GM12878 (cell line): ENCODE measurements around the gene EI24. TPM values are rescaled to one million over a fixed set of nuclear protein-coding genes. Genes with fewer than 3 reads are reported as not detected.

Source experiments
- ATAC-seq: fragments of 200-7000 bp; cut with Tn5 transposase; 3 replicates; pipeline ENCODE4 v1.9.1; 2020; ENCODE audit warnings: mild to moderate bottlenecking, moderate library complexity
- BruUV-seq: library from RNA; stranded (reverse); fragments of 400-500 nt; replicated peaks from 2 replicates; lab custom pipeline; 2021; lab: Mats Ljungman, UMichigan
- CTCF ChIA-PET: fragments of 300-600 bp; sonication (Branson Sonifier 250); formaldehyde crosslinking; extraction: SDS; loops from one replicate; lab custom pipeline; 2021; ENCODE audit warnings: inconsistent platforms; lab: Yijun Ruan, JAX
- POLR2A ChIA-PET: fragments of 350-600 bp; formaldehyde crosslinking; extraction: SDS; loops from one replicate; lab custom pipeline; 2021; ENCODE audit warnings: inconsistent platforms; lab: Charles Lee
- RAD21 ChIA-PET: fragments of 300-600 bp; sonication (Branson Sonifier 250); formaldehyde crosslinking; loops from one replicate; lab custom pipeline; 2023; ENCODE audit warnings: antibody characterized with exemption; ENCODE audit not compliant: unreplicated experiment; lab: Charles Lee
- SMC1A ChIA-PET: fragments of 300-600 bp; sonication (Branson Sonifier 250); formaldehyde crosslinking; loops from one replicate; lab custom pipeline; 2023; ENCODE audit not compliant: unreplicated experiment, uncharacterized antibody; lab: Charles Lee
- DNase-seq: peaks from one replicate; pipeline ENCODE4 v3.0.0-alpha.2; 2011; ENCODE audit warnings: low read depth, low spot score
- FAIRE-seq: peaks from 3 replicates; lab custom pipeline; 2011; peaks lifted over from hg19 to GRCh38; lab: Jason Lieb, UNC
- H2AFZ ChIP-seq: 2 replicates; pipeline ENCODE4 v1.6.0; 2011; ENCODE audit warnings: low read depth, low read length, control low read depth; ENCODE audit not compliant: control insufficient read depth
- H3K27ac ChIP-seq: 2 replicates; pipeline ENCODE4 v1.5.1; 2011; ENCODE audit warnings: control low read depth; ENCODE audit not compliant: control insufficient read depth, insufficient read depth
- H3K27me3 ChIP-seq, 2 experiments: replicated peaks in 1 of 2; 2 replicates each; pipeline versions ENCODE4 v1.6.0 to v1.6.1; 2011; ENCODE audit warnings: low read length in 1 of 2; ENCODE audit not compliant: control insufficient read depth in 2 of 2, insufficient read depth in 2 of 2
- H3K36me3 ChIP-seq, 2 experiments: 2 replicates each; pipeline ENCODE4 v1.5.1; 2011; ENCODE audit warnings: low read length in 1 of 2; ENCODE audit not compliant: control insufficient read depth in 2 of 2, insufficient read depth in 2 of 2
- H3K4me1 ChIP-seq: 2 replicates; pipeline ENCODE4 v1.6.1; 2011; ENCODE audit warnings: mild to moderate bottlenecking, low read length, moderate library complexity, mixed read lengths; ENCODE audit not compliant: control insufficient read depth, insufficient read depth
- H3K4me2 ChIP-seq: 2 replicates; pipeline ENCODE4 v1.6.0; 2011; ENCODE audit warnings: control low read depth; ENCODE audit not compliant: control insufficient read depth, insufficient read depth
- H3K4me3 ChIP-seq: fragments of 200-600 bp; sonication (generic); 2 replicates; pipeline ENCODE4 v1.5.1; 2016
- H3K79me2 ChIP-seq: 2 replicates; pipeline ENCODE4 v1.6.0; 2011; ENCODE audit warnings: low read length; ENCODE audit not compliant: control insufficient read depth, insufficient read depth
- H3K9ac ChIP-seq: 2 replicates; pipeline ENCODE4 v1.8.0; 2011; ENCODE audit warnings: low read length, control low read depth, mixed read lengths; ENCODE audit not compliant: control insufficient read depth, insufficient read depth
- H3K9me3 ChIP-seq: replicated peaks from 3 replicates; pipeline ENCODE4 v1.5.1; 2011; ENCODE audit warnings: mild to moderate bottlenecking, low read length; ENCODE audit not compliant: control insufficient read depth, insufficient read depth
- H4K20me1 ChIP-seq: 2 replicates; pipeline ENCODE4 v1.6.0; 2011; ENCODE audit not compliant: control insufficient read depth, insufficient read depth
- CBFB ChIP-seq: IDR thresholded peaks from 2 replicates; pipeline ENCODE4 v1.6.1; 2016; ENCODE audit warnings: antibody characterized with exemption, low read depth
- CREM ChIP-seq: IDR thresholded peaks from 2 replicates; pipeline ENCODE4 v1.6.1; 2014; ENCODE audit warnings: antibody characterized with exemption, low read depth
- CUX1 ChIP-seq: IDR thresholded peaks from 2 replicates; pipeline ENCODE4 v1.6.1; 2012; ENCODE audit warnings: improper control_type of control experiment, low read depth, low read length; ENCODE audit not compliant: insufficient replicate concordance
- HDAC6 ChIP-seq: fragments of 200-600 bp; sonication (generic); IDR thresholded peaks from one replicate; pipeline ENCODE4 v1.8.0; 2017; ENCODE audit warnings: antibody characterized with exemption; ENCODE audit not compliant: unreplicated experiment
- MTA3 ChIP-seq: IDR thresholded peaks from 2 replicates; pipeline ENCODE4 v1.6.1; 2012; ENCODE audit warnings: low read length, inconsistent platforms, borderline replicate concordance
- NFYA ChIP-seq: IDR thresholded peaks from 2 replicates; pipeline ENCODE4 v1.6.1; 2011; ENCODE audit warnings: low read depth, mild to moderate bottlenecking, low read length, improper control_type of control experiment, borderline replicate concordance
- RB1 ChIP-seq: fragments of 450-650 bp; formaldehyde crosslinking; IDR thresholded peaks from 2 replicates; pipeline ENCODE4 v1.6.1; 2017; ENCODE audit warnings: mild to moderate bottlenecking, borderline replicate concordance
- SMAD5 ChIP-seq: IDR thresholded peaks from 2 replicates; pipeline ENCODE4 v1.6.1; 2016; ENCODE audit warnings: antibody characterized with exemption, low read depth
- SP1 ChIP-seq: IDR thresholded peaks from one replicate; pipeline ENCODE4 v1.6.1; 2011; ENCODE audit warnings: low read depth, low read length
- ZBTB11 ChIP-seq: fragments of 450-650 bp; formaldehyde crosslinking; IDR thresholded peaks from 2 replicates; pipeline ENCODE4 v1.5.0; 2022; ENCODE audit warnings: mild to moderate bottlenecking, missing genetic modification characterization
- ZNF207 ChIP-seq: fragments of 450-650 bp; IDR thresholded peaks from 2 replicates; pipeline ENCODE4 v1.6.1; 2014; ENCODE audit warnings: antibody characterized with exemption, mild to moderate bottlenecking, borderline replicate concordance
- ZSCAN29 ChIP-seq: fragments of 450-650 bp; IDR thresholded peaks from 2 replicates; pipeline ENCODE4 v1.6.1; 2017; ENCODE audit warnings: mild to moderate bottlenecking, moderate library complexity
- WGBS: methylation state at CpG from one replicate; pipeline ENCODE4 v1.1.6; 2016; ENCODE audit warnings: low lambda C conversion rate; ENCODE audit not compliant: insufficient replicate concordance, insufficient coverage; ENCODE audit errors: missing lambda C conversion rate; 5-methylcytosine and 5-hydroxymethylcytosine counted together
- in situ Hi-C: fragments of 300-500 bp; cut with MboI; formaldehyde crosslinking; loops from 9 replicates; pipeline ENCODE4 v1.14.3; 2018; ENCODE audit warnings: mixed read lengths
- intact Hi-C: fragments of 100-400 bp; cut with micrococcal nuclease; formaldehyde crosslinking; loops from one replicate; pipeline ENCODE4 v1.14.2; 2022; ENCODE audit not compliant: unreplicated experiment
- polyA plus RNA-seq, 11 experiments: library from polyadenylated mRNA; depleted of rRNA in 4 of 11; unstranded in 6 of 11; stranded (reverse) in 5 of 11; fragments of >200 nt; fragmentation: Nextera tagmentation in 4 of 11; fragmentation: Illumina TruSeq in 1 of 11; extraction: Ambion mirVana in 4 of 11; extraction: Trizol in 1 of 11; gene quantifications; 1 replicate in 1 of 11; 2 replicates in 10 of 11; pipeline versions ENCODE4 v1.2.1 to v1.2.3, GENCODE V29; 2011 to 2016; ENCODE audit warnings: inconsistent platforms in 2 of 11, missing spikeins in 2 of 11, low read depth in 1 of 11
- total RNA-seq, 4 experiments: library from RNA; depleted of rRNA in 3 of 4; stranded (reverse); fragments of >200 nt in 3 of 4; fragmentation: Illumina TruSeq in 1 of 4; extraction: Trizol in 1 of 4; gene quantifications; 2 replicates each; pipeline versions ENCODE4 v1.2.1 to v1.2.3, GENCODE V29; 2013 to 2021
- TF ChIP-seq, protein P1 (sequence below): IDR thresholded peaks from 2 replicates; pipeline ENCODE4 v1.6.1; 2012; ENCODE audit warnings: low read depth, low read length, improper control_type of control experiment

EI24 gene
- total and polyA plus RNA-seq, 10 of the 15 experiments (the other 5 are each of a cell fraction or from before 2014, with no cell fraction given): 20.3 to 127 (median 70.4) TPM

DNA sequence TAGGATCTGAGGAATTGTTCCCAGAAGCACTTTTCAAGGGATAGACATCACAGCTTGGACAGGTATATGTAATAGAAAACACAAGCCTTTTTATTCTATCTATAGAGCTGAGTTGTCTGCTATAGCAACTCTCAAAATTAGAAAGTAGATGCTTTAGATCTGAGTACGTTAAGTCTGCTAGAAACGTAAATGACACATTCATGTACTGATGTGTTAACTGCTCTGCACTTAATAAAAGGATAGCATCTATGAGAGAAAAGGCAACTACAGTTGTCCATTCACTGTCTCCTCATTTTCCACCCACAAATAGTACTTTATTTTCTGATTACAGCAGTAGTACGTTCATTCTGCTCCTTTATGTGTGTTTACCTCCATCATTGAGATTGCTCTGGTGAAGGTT is 17.3 kb downstream of the EI24 start:
- no peak overlapping the region for H3K27ac ChIP-seq
- ATAC-seq (no peak), FAIRE-seq (no peak), DNase-seq (no peak)
- intact Hi-C loops: no loop called here
- no peaks in the 10 kb centered on the region for H3K9me3 ChIP-seq
- H3K9ac ChIP-seq: no peak overlapping the region
- in situ Hi-C loops: no loop called here
- RAD21 ChIA-PET: interaction anchor here (0.5 kb wide), 1 partner anchor 136 kb away, joined by 3 read pairs; no protein-coding TSS in a partner anchor
- H3K4me2 ChIP-seq: no peak overlapping the region
- no peaks in the 10 kb centered on the region for H3K4me1 ChIP-seq
- 29% methylated on average over 3 of the region's 3 CpGs for WGBS
- no peak for TF ChIP-seq SP1
- no peak for TF ChIP-seq CREM
- no peak for TF ChIP-seq ZBTB11 (CRISPR knock-in tag)
- TF ChIP-seq CUX1: no peak
- TF ChIP-seq HDAC6: no peak
- no peak for TF ChIP-seq RB1
- TF ChIP-seq NFYA: no peak
- TF ChIP-seq, protein P1, sequence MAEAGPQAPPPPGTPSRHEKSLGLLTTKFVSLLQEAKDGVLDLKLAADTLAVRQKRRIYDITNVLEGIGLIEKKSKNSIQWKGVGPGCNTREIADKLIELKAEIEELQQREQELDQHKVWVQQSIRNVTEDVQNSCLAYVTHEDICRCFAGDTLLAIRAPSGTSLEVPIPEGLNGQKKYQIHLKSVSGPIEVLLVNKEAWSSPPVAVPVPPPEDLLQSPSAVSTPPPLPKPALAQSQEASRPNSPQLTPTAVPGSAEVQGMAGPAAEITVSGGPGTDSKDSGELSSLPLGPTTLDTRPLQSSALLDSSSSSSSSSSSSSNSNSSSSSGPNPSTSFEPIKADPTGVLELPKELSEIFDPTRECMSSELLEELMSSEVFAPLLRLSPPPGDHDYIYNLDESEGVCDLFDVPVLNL: no peak
- no peak for TF ChIP-seq CBFB
- no peak for TF ChIP-seq ZNF207
- TF ChIP-seq ZSCAN29: no peak
- TF ChIP-seq SMAD5: no peak
- no peak for TF ChIP-seq MTA3
- H4K20me1 ChIP-seq: no peaks in the 10 kb centered on the region
- H3K79me2 ChIP-seq: peaks cover under 1% of the 10 kb centered on the region; the same call in 1 of the 2 replicates
- POLR2A ChIA-PET: interaction anchor here (0.7 kb wide), 1 partner anchor 11 kb away, joined by 3 read pairs; no protein-coding TSS in a partner anchor
- H3K36me3 ChIP-seq: peaks cover 0 to 7% of the 10 kb centered on the region in 2 experiments
- BruUV-seq: no TSS peak
- no peak overlapping the region for H3K4me3 ChIP-seq
- no peaks in the 10 kb centered on the region for H3K27me3 ChIP-seq
- no peak overlapping the region for H2AFZ ChIP-seq
- SMC1A ChIA-PET: interaction anchor here (1.6 kb wide), 1 partner anchor 12 kb away, joined by 4 read pairs; no protein-coding TSS in a partner anchor
- CTCF ChIA-PET: interaction anchor here (0.7 kb wide), 1 partner anchor 40 kb away, joined by 3 read pairs; no protein-coding TSS in a partner anchor
